Stimulated activated CD4-positive, alpha-beta T cell treated with anti-CD3 and anti-CD28 coated beads, Interleukin-2, amount 100 ng/mL, for 4 hours (primary cell): ENCODE results near the gene SCD5.
"Not testable (repeated sequence)": the region's sequence is repeated elsewhere in the genome, so short reads cannot be mapped to it uniquely, and the experiment has no call there.

Source experiments
- DNase-seq: peaks from one replicate; pipeline ENCODE4 v3.0.0-alpha.2; 2020; ENCODE audit warnings: low read depth

The SCD5 gene

GRCh38 chr4:82798168-82799005 lies at the start of gene SCD5:
TSS of gene SCD5 (minus strand) at chr4:82798796. CDS start at chr4:82798537, 259 bp downstream.
- peak; percentile 20 for DNase-seq

GRCh38 chr4:82842593-82842992 lies 44.0 kb upstream of the SCD5 start:
- no peak for DNase-seq

GRCh38 chr4:82839624-82840023 lies 41.0 kb upstream of the SCD5 start:
- no peak for DNase-seq

- no peak for DNase-seq
These were observed 35.2 kb upstream of the SCD5 start for GRCh38 chr4:82833696-82834313.

- not testable (repeated sequence) for DNase-seq
These were observed 34.5 kb upstream of the SCD5 start for GRCh38 chr4:82833060-82833459.

GRCh38 chr4:82825425-82825824 lies 26.8 kb upstream of the SCD5 start:
- DNase-seq, result no peak

GRCh38 chr4:82823062-82823461 lies 24.5 kb upstream of the SCD5 start:
- no peak for DNase-seq

GRCh38 chr4:82820689-82821088 lies 22.1 kb upstream of the SCD5 start:
- DNase-seq, result no peak

DNA sequence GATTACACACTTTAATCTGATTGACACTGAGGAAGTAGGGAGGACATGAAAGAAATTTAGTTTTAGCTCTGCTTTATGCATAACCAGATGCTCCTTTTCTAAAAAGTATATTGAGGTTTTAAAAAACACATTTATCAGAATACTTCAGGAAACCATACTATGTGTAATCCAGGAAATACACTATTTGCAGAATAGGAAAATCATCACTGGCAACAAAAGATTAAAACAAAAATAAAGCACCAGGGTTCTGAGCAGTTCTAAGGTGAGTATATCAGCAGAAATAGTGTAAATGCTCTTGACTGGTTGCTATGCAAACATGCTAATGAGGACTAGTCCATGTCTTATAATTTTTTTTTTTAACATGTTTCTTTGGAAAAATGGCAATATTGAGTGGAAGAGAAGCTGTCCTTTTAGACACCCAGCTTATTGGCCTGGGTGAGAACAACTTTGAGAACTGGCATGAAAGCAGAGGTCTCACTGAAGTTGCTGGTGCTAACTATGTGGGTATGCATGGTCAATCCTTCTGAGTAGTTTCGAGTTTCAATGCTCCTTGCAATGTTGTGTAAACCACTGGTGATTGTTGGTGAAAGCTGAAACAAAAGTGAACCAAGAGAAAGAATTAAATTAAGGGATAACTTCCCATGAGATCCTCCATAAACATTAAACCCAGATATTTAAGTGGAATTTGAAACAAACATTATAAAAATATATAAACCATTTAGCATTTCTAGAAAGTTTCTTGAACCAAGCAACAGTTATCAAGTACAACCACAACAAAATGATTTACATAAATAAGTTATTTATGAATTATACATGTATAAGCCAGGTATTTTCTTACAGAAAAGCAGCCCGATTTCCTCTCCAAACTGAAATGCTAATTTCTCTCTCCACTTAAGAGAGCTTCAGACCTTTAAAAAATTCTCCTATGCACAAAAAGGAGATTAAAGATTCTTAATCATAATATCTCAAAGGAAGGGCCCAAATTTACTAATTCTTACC lies 20.4 kb upstream of the SCD5 start:
- no peak for DNase-seq

DNA sequence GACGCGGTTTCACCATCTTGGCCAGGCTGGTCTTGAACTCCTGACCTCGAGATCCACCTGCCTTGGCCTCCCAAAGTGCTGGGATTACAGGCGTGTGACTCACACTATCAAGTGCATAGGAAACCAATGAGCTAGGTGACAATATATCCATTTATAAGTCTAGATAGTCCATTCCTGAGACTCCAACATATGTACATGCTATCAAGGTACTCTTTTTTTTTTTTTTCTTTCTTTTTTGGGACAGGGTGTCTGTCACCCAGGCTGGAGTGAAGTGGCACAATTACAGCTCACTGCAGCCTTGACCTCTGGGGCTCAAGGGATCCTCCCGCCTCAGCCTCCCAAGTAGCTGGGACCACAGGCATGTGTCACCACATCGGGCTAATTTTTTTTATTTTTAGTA lies 18.3 kb upstream of the SCD5 start:
- not testable (repeated sequence) for DNase-seq

- no peak for DNase-seq
These were observed 15.4 kb upstream of the SCD5 start for GRCh38 chr4:82814034-82814433.

- no peak for DNase-seq
These were observed 13.3 kb upstream of the SCD5 start for GRCh38 chr4:82811838-82812341.

DNA sequence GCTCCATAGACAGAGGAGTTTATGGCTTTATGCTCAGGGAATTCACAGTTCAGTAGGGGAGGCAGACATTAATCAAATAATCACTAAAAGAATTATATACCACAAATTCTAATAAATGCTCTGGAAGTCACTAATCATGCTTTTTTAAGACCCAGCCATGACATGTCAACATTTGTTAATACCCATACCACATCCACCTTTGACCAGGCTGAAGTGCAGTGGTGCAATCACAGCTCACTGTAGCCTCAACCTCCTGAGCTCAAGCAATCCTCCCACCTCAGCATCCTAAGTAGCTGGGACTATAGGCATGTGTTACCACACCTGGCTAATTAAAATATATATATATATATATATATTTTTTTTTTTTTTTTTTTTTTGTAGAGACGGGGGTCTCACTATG lies 12.8 kb upstream of the SCD5 start:
- DNase-seq, result no peak

DNA sequence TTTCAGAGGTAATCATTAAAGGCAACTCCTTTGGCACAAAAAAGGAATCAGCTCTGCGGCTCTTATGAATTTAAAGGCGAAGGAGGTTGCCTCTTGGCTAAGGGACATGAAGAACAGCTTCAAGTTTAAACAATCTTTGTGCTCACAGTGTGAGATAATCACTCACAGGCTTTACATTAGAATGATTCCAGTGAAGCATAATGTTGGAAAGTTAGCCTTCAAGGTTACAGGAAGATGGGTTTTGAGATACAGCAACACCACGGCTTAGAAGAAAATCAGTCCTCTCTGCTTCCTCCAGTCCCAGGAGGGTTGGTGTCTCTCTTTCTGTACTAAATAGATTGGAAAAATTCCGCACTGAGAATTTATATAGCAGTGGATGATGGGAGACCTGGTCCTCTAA lies 11.6 kb upstream of the SCD5 start:
- no peak for DNase-seq

GRCh38 chr4:82809619-82810018 lies 11.0 kb upstream of the SCD5 start:
- DNase-seq, result no peak

DNA sequence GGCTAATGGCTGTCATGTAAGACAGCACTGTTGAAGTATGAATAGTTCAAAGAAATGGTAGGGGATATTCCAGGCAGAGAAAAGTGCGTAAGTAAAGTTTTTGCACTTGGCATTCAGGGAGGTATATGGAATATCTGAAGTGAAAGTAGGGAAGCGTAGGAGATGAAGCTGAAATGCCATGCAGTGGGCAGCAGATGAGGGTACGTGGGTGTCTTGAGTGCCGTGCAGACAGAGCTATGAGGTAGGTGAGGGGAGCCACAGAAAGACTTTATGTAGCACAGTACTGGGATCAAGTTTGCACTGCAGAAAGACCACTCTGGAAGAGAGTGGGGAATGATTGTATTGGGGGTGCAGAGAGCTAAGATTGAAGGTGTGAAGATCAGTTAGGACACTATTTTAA lies 5.2 kb upstream of the SCD5 start:
- DNase-seq, result no peak

- DNase-seq, result no peak
These were observed 4.3 kb upstream of the SCD5 start for GRCh38 chr4:82802911-82803310.

DNA sequence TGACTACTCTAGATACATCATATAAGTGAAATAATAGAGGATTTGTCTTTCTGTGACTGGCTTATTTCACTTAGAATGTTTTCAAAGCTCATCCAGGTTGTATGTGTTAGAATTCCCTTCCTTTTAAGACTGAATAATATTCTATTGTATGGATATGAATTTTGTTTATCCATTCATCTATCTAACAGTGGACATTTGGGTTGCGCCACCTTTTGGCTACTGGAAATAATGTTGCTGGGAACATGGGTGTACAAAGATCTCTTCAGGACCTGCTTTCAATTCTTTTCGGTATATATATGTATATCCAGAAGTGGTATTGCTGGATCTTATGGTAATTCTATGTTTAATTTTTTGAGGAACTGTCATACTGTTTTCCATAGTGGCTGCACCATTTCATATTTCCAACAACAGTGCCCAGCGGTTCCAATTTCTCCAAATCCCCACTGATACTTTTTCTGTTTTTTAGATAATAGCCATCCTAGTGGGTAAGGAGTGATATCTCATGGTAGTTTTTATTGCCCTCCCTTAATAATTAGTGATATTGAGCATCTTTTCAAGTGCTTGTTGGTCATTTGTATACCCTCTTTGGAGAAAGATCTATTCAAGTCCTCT lies 3.4 kb upstream of the SCD5 start:
- DNase-seq, result no peak

DNA sequence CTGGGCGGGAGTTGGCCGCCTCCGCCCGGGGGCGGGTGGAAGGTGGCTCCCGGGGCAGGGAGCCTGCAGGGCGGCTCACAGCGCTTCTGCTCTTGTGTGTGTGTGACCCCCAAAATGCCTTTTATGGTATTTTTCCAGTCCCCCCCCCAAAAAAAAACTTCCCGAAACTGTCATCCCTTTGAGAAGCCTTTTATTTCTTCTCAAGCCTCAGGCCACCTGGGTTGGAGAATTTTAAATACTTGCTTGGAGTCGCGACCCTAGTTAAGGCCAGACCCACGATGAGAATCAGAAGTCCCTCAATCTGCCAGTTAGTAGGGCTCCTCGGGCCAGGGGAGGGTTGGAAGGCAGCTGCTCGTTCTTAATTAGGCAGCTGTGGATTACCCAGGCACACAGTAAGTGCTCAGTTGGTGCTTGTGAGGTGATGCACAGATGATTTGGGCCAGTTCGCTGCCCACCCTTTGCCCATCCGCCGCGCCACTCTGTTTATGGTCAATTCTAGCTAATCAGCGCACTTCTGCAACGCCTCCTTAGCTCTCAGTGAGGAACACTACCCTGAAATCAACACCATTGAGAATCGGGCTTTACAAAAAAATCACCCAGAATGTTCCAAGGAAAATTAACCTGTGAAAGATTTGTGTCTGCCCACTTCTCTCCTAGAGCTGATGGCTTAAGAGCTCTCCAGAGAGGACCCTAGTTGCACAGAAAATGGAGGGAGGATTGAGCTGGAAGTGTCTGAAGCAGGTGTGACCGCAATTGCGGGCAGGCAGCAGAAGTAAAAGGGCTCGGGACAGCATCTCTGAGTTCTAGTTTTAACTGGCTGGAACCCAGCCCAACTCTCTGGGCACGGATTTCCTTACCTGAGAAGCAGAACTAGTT lies 648 bp upstream of the SCD5 start:
- no peak for DNase-seq

DNA sequence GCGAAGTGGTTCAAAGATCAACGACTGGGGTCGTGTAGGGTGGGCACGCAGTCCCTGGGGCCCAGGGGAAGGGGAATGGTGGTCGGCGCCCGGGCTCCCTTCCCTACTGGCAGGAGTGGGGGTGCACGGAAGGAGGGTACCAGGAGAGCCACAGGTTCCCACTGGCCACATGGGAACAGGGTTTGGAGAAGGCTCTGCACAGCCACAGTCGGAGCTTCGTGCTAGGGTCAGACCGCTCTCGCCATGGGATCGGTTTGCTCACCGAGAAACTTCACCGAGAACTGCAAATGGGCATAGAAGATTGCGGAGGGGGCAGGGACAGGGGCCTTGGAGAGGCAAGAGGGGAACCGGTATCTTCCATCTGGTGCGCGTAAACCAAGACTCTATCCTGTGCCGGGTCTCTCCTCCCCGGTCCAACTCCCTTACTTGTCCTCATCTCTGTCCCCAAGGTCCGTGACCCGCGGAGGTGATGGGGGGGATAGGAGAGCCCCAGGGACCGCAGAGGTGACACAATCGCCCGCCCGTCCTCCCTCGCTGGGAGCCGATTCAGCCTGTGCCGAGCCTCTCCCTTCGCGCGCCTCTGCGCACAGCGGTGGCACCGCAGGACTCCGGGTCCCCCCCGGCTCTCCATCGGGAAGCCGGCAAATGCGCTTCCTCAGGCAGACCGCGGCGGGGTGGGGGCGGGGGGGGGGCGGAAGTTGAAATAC lies 1.0 kb downstream of the SCD5 start:
- no peak for DNase-seq
